Ectodermal cell (in vitro differentiated cells): ENCODE results near the gene ZNF575.

Experiments
- H3K27ac ChIP-seq: 2 replicates; pipeline ENCODE4 v1.7.0; 2013; ENCODE audit warnings: mild to moderate bottlenecking, low read depth, low read length; ENCODE audit not compliant: insufficient read depth, poor library complexity, severe bottlenecking
- H3K27me3 ChIP-seq: 2 replicates; pipeline ENCODE4 v1.7.0; 2013; ENCODE audit warnings: mild to moderate bottlenecking, low read length; ENCODE audit not compliant: insufficient read depth, control insufficient read depth, poor library complexity, severe bottlenecking
- H3K36me3 ChIP-seq: one replicate; pipeline ENCODE4 v1.7.0; 2013; ENCODE audit warnings: low read length; ENCODE audit not compliant: control insufficient read depth, insufficient read depth
- H3K4me1 ChIP-seq: one replicate; pipeline ENCODE4 v1.7.0; 2013; ENCODE audit warnings: low read length; ENCODE audit not compliant: control insufficient read depth, insufficient read depth
- H3K4me3 ChIP-seq: 2 replicates; pipeline ENCODE4 v1.7.0; 2013; ENCODE audit warnings: low read depth, low read length, control low read depth; ENCODE audit not compliant: insufficient read depth
- H3K9me3 ChIP-seq: 2 replicates; pipeline ENCODE4 v1.7.0; 2013; ENCODE audit warnings: mild to moderate bottlenecking, low read length, moderate library complexity; ENCODE audit not compliant: control insufficient read depth
- WGBS, 2 experiments: methylation state at CpG; one replicate each; pipeline ENCODE4 v1.1.7; 2013; ENCODE audit warnings: missing lambda C conversion rate in 2 of 2; 5-methylcytosine and 5-hydroxymethylcytosine counted together

Gene ZNF575

GRCh38 chr19:43526884-43527859 is 5.8 kb upstream of the ZNF575 start, which contains the start of gene ETHE1:
Gene ETHE1 (minus strand): TSS chr19:43527201. CDS start chr19:43527177, 24 bp downstream.
- WGBS, 2 experiments: 5 to 8% methylated on average over 51 to 52 of the region's 54 CpGs
- Histone ChIP-seq H3K4me3 (peak within 1 kb of the TSS; percentile 57), H3K4me1 (peaks cover 11% of the 10 kb centered on the region), H3K9me3 (no peaks in the 10 kb centered on the region), H3K36me3 (no peaks in the 10 kb centered on the region), H3K27me3 (peaks cover 17% of the 10 kb centered on the region), H3K27ac (no peak within 1 kb of the TSS)

DNA sequence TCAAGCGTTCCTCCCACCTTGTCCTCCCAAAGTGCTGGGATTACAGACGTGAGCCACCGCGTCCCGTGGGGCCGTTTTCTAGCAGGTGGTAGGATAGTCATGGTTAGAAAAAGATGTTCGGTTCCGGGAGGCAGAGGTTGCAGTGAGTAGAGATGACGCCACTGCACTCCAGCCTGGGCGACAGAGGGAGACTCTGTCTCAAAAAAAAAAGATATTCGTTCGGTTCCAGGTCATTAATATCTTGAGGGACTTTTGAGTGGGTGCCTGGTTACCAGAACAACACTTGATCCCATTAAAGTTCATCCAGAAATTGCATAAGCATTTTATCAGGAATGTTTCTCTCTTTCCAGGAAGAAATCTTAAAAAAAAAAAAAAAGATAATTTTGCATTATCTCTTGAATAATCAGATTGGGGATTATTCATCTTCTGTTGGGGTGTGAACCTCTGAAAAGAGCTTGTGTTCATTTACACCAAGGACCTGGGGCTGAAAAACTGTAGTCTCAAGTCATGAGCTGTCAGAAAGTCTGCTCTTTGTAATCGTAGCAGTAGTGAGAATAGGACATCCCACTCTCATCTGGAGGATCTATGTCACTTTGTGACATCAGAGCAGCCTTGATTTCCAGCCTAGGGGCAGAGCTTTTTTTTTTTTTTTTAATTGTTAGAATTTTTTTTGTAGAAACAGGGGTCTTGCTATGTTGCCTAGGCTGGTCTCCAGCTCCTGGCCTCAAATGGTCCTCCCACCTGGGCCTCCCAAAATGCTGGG is 4.9 kb upstream of the ZNF575 start:
- no peak overlapping the region for H3K4me3 ChIP-seq
- no peak overlapping the region for H3K27ac ChIP-seq
- 59 to 64% methylated on average over 13 of the region's 13 CpGs for WGBS, 2 experiments

DNA sequence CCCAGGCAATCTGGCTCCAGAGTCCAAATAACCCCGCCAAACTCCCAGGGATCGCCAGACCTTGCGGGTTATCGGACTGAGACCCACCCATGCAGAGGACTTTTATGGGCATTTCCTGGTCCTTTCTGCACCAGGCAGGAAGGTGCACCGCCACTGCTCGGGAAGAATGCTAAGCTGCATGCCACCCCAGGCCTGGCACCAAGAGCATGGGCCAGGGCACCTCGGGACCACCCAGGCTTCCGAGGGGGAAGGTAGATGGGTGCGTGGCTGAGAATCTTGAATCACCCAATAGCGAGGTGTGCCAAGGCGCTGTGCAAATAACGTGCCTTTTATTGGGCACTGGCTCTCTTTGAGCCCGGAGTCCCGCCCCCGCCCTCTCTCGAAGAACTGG is 422 bp upstream of the ZNF575 start:
- Histone ChIP-seq H3K9me3 (no peaks in the 10 kb centered on the region), H3K36me3 (no peaks in the 10 kb centered on the region), H3K27ac (no peak overlapping the region), H3K27me3 (no peaks in the 10 kb centered on the region), H3K4me3 (peak overlapping the region; percentile 33), H3K4me1 (peaks cover 10% of the 10 kb centered on the region)
- WGBS, 2 experiments: 21% methylated on average over 16 of the region's 16 CpGs

More for the DNA sequence above, 4.9 kb upstream of the ZNF575 start:
- H3K9me3 ChIP-seq: no peaks in the 10 kb centered on the region
- no peaks in the 10 kb centered on the region for H3K36me3 ChIP-seq
- H3K27me3 ChIP-seq: peaks cover 17% of the 10 kb centered on the region
- H3K4me1 ChIP-seq: peaks cover 16% of the 10 kb centered on the region

DNA sequence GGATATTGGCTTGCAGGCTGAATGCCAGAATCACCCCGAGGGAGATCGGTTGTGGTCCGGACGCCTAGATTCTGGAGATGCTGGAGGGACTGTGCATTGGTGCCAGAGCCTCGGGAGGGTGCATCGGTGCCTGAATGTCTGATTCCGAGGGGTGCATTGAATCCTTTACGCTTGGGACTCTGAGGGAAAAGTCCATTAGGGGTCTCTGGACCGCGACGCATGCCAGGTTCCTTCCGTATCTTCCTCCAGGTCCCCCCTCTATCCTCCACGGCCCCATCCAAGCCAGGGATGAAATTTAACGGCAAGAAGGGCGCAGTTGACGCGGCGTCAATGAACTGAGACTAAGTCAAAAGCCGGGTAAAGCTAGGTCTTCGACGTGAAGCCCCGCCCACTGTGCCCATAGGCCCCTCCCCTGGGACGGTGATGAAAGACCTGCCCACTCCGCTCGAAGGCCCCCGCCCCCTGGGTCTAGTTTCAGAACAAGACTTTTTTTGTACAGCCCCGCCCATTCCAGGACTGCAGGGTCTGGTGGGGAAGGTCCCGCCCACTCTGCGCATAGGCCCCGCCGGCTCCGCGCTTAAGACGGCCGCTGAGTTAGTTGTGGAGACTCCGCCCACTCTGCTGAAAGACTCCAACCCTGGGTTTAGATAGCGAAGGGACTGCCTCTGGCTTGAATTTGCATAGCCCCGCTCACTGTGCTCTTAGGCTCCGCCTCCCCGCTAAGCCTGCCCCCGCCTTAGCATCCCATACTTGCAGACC is 737 bp downstream of the ZNF575 start:
- H3K36me3 ChIP-seq: peaks cover 7% of the 10 kb centered on the region
- peak overlapping the region; percentile 33 for H3K4me3 ChIP-seq
- 1% methylated on average over 41 of the region's 41 CpGs for WGBS, 2 experiments
- no peaks in the 10 kb centered on the region for H3K27me3 ChIP-seq
- no peaks in the 10 kb centered on the region for H3K9me3 ChIP-seq
- peaks cover 10% of the 10 kb centered on the region for H3K4me1 ChIP-seq
- peak overlapping the region; percentile 86 for H3K27ac ChIP-seq

DNA sequence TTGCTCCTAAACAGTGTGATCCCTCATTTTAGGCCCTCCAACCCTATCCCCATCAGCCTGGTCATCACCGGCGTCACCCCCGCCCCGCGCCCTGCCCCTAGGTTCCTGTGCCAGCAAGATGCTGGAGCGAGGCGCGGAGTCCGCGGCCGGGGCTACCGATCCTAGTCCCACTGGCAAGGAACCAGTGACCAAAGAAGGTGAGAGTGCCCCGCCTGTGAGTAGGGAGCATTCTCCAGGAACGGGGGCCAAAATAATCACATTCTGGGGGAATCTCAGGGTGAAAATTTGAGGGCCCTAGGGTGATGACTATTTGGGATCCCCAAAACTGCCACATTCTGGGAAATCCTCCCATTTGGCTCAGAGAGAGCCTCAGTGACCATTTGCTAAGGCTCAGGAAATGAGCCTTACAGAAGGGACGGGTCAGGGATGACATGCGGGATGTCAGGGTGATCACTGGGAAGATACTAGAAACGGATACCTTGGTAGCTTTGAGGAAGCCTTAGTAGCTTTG is 1.4 kb downstream of the ZNF575 start:
- Histone ChIP-seq H3K27ac (no peak overlapping the region), H3K36me3 (peaks cover 13% of the 10 kb centered on the region), H3K9me3 (peaks cover 2% of the 10 kb centered on the region), H3K27me3 (no peaks in the 10 kb centered on the region), H3K4me3 (peak overlapping the region; percentile 16), H3K4me1 (peaks cover 10% of the 10 kb centered on the region)
- WGBS, 2 experiments: 30 to 34% methylated on average over 17 of the region's 17 CpGs

DNA sequence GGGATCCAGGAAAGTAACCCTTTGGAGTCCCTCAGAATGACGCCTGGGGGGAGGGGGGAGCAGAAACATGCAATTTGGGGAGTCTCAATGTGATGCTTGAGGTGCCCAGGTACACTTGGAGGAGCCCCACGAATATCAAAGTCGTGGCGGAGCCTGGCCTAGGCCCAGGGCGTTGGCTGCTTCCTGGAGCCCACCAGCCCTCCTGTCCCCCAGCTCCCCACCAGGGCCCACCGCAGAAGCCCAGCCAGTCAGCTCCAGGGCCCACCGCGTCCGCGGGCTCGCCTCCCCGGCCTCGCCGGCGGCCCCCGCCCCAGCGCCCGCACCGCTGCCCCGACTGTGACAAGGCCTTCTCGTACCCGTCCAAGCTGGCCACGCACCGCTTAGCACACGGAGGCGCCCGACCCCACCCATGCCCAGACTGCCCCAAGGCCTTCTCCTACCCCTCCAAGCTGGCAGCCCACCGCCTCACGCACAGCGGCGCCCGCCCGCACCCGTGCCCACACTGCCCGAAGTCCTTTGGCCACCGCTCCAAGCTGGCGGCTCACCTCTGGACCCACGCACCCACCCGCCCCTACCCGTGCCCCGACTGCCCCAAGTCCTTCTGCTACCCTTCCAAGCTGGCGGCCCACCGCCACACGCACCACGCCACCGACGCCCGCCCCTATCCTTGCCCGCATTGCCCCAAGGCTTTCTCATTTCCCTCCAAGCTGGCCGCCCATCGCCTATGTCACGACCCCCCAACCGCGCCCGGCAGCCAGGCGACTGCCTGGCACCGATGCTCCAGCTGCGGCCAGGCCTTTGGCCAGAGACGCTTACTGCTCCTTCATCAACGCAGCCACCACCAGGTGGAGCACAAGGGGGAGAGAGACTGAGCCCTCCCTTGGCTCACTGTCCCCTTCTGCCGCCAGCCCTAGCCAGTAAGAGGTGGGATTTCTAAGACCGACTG is 2.1 kb downstream of the ZNF575 start:
- Histone ChIP-seq H3K4me1 (peaks cover 10% of the 10 kb centered on the region), H3K27ac (no peak overlapping the region), H3K36me3 (peaks cover 19% of the 10 kb centered on the region), H3K27me3 (no peaks in the 10 kb centered on the region), H3K9me3 (peaks cover 2% of the 10 kb centered on the region), H3K4me3 (no peak overlapping the region)
- 83 to 84% methylated on average over 62 of the region's 62 CpGs for WGBS, 2 experiments

GRCh38 chr19:43538922-43539321 is 5.9 kb downstream of the ZNF575 start:
- Histone ChIP-seq H3K4me1 (peaks cover 5% of the 10 kb centered on the region), H3K27ac (no peak overlapping the region), H3K9me3 (peaks cover 2% of the 10 kb centered on the region), H3K4me3 (no peak overlapping the region), H3K36me3 (peaks cover 46% of the 10 kb centered on the region), H3K27me3 (no peaks in the 10 kb centered on the region)

DNA sequence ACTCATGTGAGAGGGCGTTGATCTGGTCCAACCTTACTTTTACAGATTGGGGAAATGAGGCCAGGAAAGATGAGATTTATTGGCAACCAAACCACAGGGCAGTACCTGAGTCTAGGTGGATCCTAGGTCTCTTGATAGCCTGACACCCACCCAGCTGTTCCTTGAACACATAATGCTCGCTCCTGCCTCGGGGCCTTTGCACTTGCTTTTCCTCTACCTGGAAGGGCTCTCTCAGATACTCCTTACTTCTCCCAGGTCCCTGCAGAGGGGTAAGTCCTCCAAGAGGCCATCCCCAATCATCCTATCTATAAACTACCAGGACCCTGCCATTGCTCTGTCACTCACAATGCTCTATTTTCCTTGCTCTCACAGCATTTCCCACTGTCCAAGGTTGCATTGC is 7.4 kb downstream of the ZNF575 start:
- Histone ChIP-seq H3K27ac (no peak overlapping the region), H3K9me3 (peaks cover 2% of the 10 kb centered on the region), H3K27me3 (no peaks in the 10 kb centered on the region), H3K4me3 (no peak overlapping the region), H3K4me1 (no peaks in the 10 kb centered on the region), H3K36me3 (peaks cover 50% of the 10 kb centered on the region)
- 65 to 66% methylated on average over 3 of the region's 3 CpGs for WGBS, 2 experiments
